CD14-positive monocyte (primary cell): ENCODE results near the gene BTAF1. TPM values are rescaled to one million over a fixed set of nuclear protein-coding genes. Genes with fewer than 3 reads are reported as not detected.

Experiments
- DNase-seq, 3 donors: peaks; one replicate each; pipeline ENCODE4 v3.0.0-alpha.2; 2011 to 2022
- H2AFZ ChIP-seq: 2 replicates; pipeline ENCODE4 v1.6.0; 2012; ENCODE audit warnings: mild to moderate bottlenecking, low read depth, low read length, inconsistent platforms; ENCODE audit not compliant: insufficient read depth, poor library complexity, severe bottlenecking
- H3K27ac ChIP-seq, 2 donors: 1 replicate in 1 of 2; 2 replicates in 1 of 2; pipeline ENCODE4 v1.5.1; 2012 to 2013; ENCODE audit warnings: low read length in 2 of 2, control low read depth in 1 of 2, inconsistent platforms in 1 of 2, low read depth in 1 of 2, mild to moderate bottlenecking in 1 of 2
- H3K27me3 ChIP-seq, 2 donors: one replicate each; pipeline versions ENCODE4 v1.6.0 to v1.6.1; 2011 to 2013; ENCODE audit warnings: low read length in 2 of 2; ENCODE audit not compliant: control insufficient read depth in 2 of 2, insufficient read depth in 2 of 2
- H3K36me3 ChIP-seq, 2 donors: replicated peaks in 1 of 2; 1 replicate in 1 of 2; 2 replicates in 1 of 2; pipeline versions ENCODE4 v1.5.1 to v1.6.1; 2012 to 2013; ENCODE audit warnings: low read length in 2 of 2, control low read depth in 1 of 2, inconsistent platforms in 1 of 2, mild to moderate bottlenecking in 1 of 2; ENCODE audit not compliant: insufficient read depth in 2 of 2, control insufficient read depth in 1 of 2
- H3K4me1 ChIP-seq, 2 donors: 1 replicate in 1 of 2; 2 replicates in 1 of 2; pipeline versions ENCODE4 v1.5.1 to v1.6.1; 2012 to 2013; ENCODE audit warnings: low read length in 2 of 2, control low read depth in 1 of 2, inconsistent platforms in 1 of 2, mild to moderate bottlenecking in 1 of 2, moderate library complexity in 1 of 2; ENCODE audit not compliant: insufficient read depth in 2 of 2, control insufficient read depth in 1 of 2
- H3K4me2 ChIP-seq: replicated peaks from 2 replicates; pipeline ENCODE3; 2012; ENCODE audit warnings: low read length, moderate library complexity, mild to moderate bottlenecking; ENCODE audit not compliant: poor library complexity, severe bottlenecking; ENCODE audit errors: extremely low read depth
- H3K4me3 ChIP-seq, 3 experiments: fragments of 200-600 bp in 1 of 3; sonication (generic) in 1 of 3; replicated peaks in 1 of 3; 1 replicate in 2 of 3; 2 replicates in 1 of 3; pipeline ENCODE4 v1.5.1; 2011 to 2013; ENCODE audit warnings: low read length in 3 of 3, mild to moderate bottlenecking in 3 of 3, control low read depth in 2 of 3, low read depth in 2 of 3, inconsistent platforms in 1 of 3, moderate library complexity in 1 of 3
- H3K79me2 ChIP-seq: 2 replicates; pipeline ENCODE4 v1.6.0; 2012; ENCODE audit warnings: mild to moderate bottlenecking, control low read depth, inconsistent platforms, low read length, moderate library complexity; ENCODE audit not compliant: insufficient read depth
- H3K9ac ChIP-seq: 2 replicates; pipeline ENCODE4 v1.6.0; 2017; ENCODE audit warnings: low read length, mild to moderate bottlenecking; ENCODE audit not compliant: insufficient read depth, poor library complexity, severe bottlenecking
- H3K9me3 ChIP-seq, 2 donors: replicated peaks in 1 of 2; 1 replicate in 1 of 2; 2 replicates in 1 of 2; pipeline versions ENCODE4 v1.5.1 to v1.6.1; 2012 to 2013; ENCODE audit warnings: low read length in 2 of 2, control low read depth in 1 of 2; ENCODE audit not compliant: control insufficient read depth in 1 of 2, insufficient read depth in 1 of 2
- H4K20me1 ChIP-seq: 2 replicates; pipeline ENCODE4 v1.6.0; 2012; ENCODE audit warnings: mild to moderate bottlenecking, low read length, control low read depth, moderate library complexity; ENCODE audit not compliant: insufficient read depth
- H3K27ac Mint-ChIP-seq, 7 donors: one replicate each; pipeline ENCODE4 v1.8.0; 2020; ENCODE audit warnings: mild to moderate bottlenecking in 7 of 7, mixed read lengths in 7 of 7, moderate library complexity in 6 of 7, inconsistent platforms in 2 of 7
- H3K27me3 Mint-ChIP-seq, 3 donors: one replicate each; pipeline ENCODE4 v1.8.0; 2021 to 2022; ENCODE audit warnings: low read depth in 3 of 3, mild to moderate bottlenecking in 3 of 3, mixed read lengths in 3 of 3, moderate library complexity in 3 of 3, inconsistent platforms in 1 of 3
- H3K36me3 Mint-ChIP-seq, 2 donors: one replicate each; pipeline ENCODE4 v1.8.0; 2020; ENCODE audit warnings: mixed read lengths in 2 of 2, inconsistent platforms in 1 of 2, mild to moderate bottlenecking in 1 of 2
- H3K4me1 Mint-ChIP-seq: one replicate; pipeline ENCODE4 v1.8.0; 2020; ENCODE audit warnings: mild to moderate bottlenecking, mixed read lengths
- H3K4me3 Mint-ChIP-seq, 2 donors: one replicate each; pipeline ENCODE4 v1.8.0; 2020; ENCODE audit warnings: mild to moderate bottlenecking in 2 of 2, mixed read lengths in 2 of 2, moderate library complexity in 1 of 2
- H3K9me3 Mint-ChIP-seq, 7 donors: one replicate each; pipeline ENCODE4 v1.8.0; 2020 to 2022; ENCODE audit warnings: mixed read lengths in 7 of 7, mild to moderate bottlenecking in 6 of 7, moderate library complexity in 6 of 7, inconsistent platforms in 2 of 7
- CTCF ChIP-seq: fragments of 200-600 bp; IDR thresholded peaks from one replicate; pipeline ENCODE4 v1.8.0; 2022; ENCODE audit warnings: antibody characterized with exemption, mild to moderate bottlenecking
- WGBS: methylation state at CpG from one replicate; pipeline ENCODE4 v1.1.5; 2013; ENCODE audit warnings: missing lambda C conversion rate; ENCODE audit not compliant: insufficient coverage; 5-methylcytosine and 5-hydroxymethylcytosine counted together
- intact Hi-C, 2 donors: fragments of 100-400 bp; cut with micrococcal nuclease; formaldehyde crosslinking; loops; one replicate each; pipeline versions ENCODE4 v1.15.0 to v1.15.1; 2023
- polyA plus RNA-seq, 3 donors: library from polyadenylated mRNA; depleted of rRNA in 1 of 3; unstranded in 2 of 3; stranded (reverse) in 1 of 3; fragments of 300-500 nt in 2 of 3; fragments of >200 nt in 1 of 3; fragmentation: Illumina TruSeq in 2 of 3; gene quantifications; 1 replicate in 2 of 3; 2 replicates in 1 of 3; pipeline ENCODE4 v1.2.3, GENCODE V29; 2012 to 2021

Gene BTAF1
- polyA plus RNA-seq, 3 donors, result 3.7 to 59.8 (median 5.1) TPM

DNA sequence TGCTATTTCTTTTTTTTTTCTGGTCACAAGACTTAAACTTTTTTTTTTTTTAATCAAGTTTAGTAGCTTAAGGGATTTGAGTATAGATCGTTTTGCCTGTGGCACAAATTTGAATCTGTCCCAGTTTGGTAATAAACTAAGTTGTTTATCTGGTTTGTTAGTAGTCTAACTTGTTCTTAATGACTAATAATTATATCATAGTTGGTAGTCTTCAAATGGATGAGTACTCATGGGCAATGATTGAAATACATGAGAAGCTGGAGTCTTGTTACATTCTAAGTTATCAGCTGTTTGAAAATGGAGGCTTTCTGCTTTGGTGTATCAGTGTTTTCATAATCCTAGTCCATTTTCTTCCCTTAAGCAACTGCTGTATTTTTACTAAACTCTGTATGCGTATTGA lies 12.3 kb downstream of the BTAF1 start:
- Histone ChIP-seq H3K27me3 (no peaks in the 10 kb centered on the region), H3K27ac (peak overlapping the region in 1 of 2 donors; percentile 23), H3K4me3 (no peak overlapping the region), H3K36me3 (peaks cover 27 to 60% of the 10 kb centered on the region in 2 donors), H3K9me3 (no peaks in the 10 kb centered on the region), H2AFZ (no peak overlapping the region), H3K9ac (no peak overlapping the region), H4K20me1 (peaks cover 99% of the 10 kb centered on the region), H3K79me2 (peaks cover 99% of the 10 kb centered on the region), H3K4me2 (no peak overlapping the region), H3K4me1 (peaks cover 18% of the 10 kb centered on the region in 2 donors)
- H3K27ac Mint-ChIP-seq, result no peak overlapping the region
- WGBS, result no CpG with 5 or more reads among the region's 2 CpGs
- no peaks in the 10 kb centered on the region for H3K27me3 Mint-ChIP-seq
- no peak for TF ChIP-seq CTCF
- H3K36me3 Mint-ChIP-seq, result peaks cover 34 to 58% of the 10 kb centered on the region in 2 donors
- H3K4me3 Mint-ChIP-seq, result no peak overlapping the region
- no peak for DNase-seq
- peaks cover 36% of the 10 kb centered on the region for H3K4me1 Mint-ChIP-seq
- H3K9me3 Mint-ChIP-seq, result no peaks in the 10 kb centered on the region
- intact Hi-C loops, result no loop called here

DNA sequence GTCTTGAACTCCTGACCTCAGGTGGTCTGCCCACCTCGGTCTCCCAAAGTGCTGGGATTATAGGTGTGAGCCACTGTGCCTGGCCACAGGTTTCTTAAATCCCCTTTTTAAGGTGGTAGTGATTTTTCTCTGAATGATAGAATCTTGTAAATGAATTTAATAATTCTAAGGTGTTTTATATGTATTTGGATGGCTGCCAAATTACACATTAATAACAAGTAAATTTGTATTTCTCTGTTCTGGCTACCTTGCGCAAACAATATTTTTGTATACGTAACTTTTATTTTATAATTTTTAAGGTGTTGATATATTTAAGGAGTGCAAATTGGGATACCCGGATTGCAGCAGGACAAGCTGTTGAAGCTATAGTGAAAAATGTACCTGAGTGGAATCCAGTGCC lies 16.1 kb downstream of the BTAF1 start:
- 100% methylated on average over 2 of the region's 4 CpGs for WGBS
- peaks cover 81% of the 10 kb centered on the region for H3K79me2 ChIP-seq
- H3K4me1 ChIP-seq, result no peaks in the 10 kb centered on the region
- peak overlapping the region in 1 of 7 donors; percentile 8 for H3K27ac Mint-ChIP-seq
- H3K27ac ChIP-seq, result no peak overlapping the region
- peaks cover 80% of the 10 kb centered on the region for H4K20me1 ChIP-seq
- H3K4me3 Mint-ChIP-seq, result no peak overlapping the region
- H3K36me3 ChIP-seq, result peaks cover 47 to 81% of the 10 kb centered on the region in 2 donors
- H3K27me3 ChIP-seq, result no peaks in the 10 kb centered on the region
- no peak for TF ChIP-seq CTCF
- peaks cover 10% of the 10 kb centered on the region for H3K4me1 Mint-ChIP-seq
- peaks cover 46 to 64% of the 10 kb centered on the region in 2 donors for H3K36me3 Mint-ChIP-seq
- no peaks in the 10 kb centered on the region for H3K9me3 ChIP-seq
- H2AFZ ChIP-seq, result no peak overlapping the region
- H3K9me3 Mint-ChIP-seq, result no peaks in the 10 kb centered on the region
- no peaks in the 10 kb centered on the region for H3K27me3 Mint-ChIP-seq
- H3K9ac ChIP-seq, result no peak overlapping the region
- H3K4me3 ChIP-seq, result no peak overlapping the region
- no peak overlapping the region for H3K4me2 ChIP-seq
- no peak for DNase-seq
- intact Hi-C loops, result no loop called here
